Esophagus (tissue), 2 donors: ENCODE results near the gene SDR42E2. TPM values are rescaled to one million over a fixed set of nuclear protein-coding genes. Genes with fewer than 3 reads are reported as not detected.

Experiments used
- H3K27ac ChIP-seq, 2 donors: one replicate each; pipeline ENCODE4 v1.5.1; 2013; ENCODE audit warnings: low read depth in 2 of 2, mild to moderate bottlenecking in 2 of 2, inconsistent platforms in 1 of 2, low read length in 1 of 2, moderate library complexity in 1 of 2
- H3K27me3 ChIP-seq, 2 donors: one replicate each; pipeline ENCODE4 v1.6.1; 2013; ENCODE audit warnings: low read length in 2 of 2, control low read depth in 1 of 2, mild to moderate bottlenecking in 1 of 2; ENCODE audit not compliant: insufficient read depth in 2 of 2, control insufficient read depth in 1 of 2
- H3K36me3 ChIP-seq, 2 donors: one replicate each; pipeline ENCODE4 v1.6.1; 2013; ENCODE audit warnings: low read length in 1 of 2; ENCODE audit not compliant: control insufficient read depth in 2 of 2, insufficient read depth in 2 of 2
- H3K4me1 ChIP-seq, 2 donors: one replicate each; pipeline ENCODE4 v1.6.1; 2013; ENCODE audit warnings: low read length in 1 of 2; ENCODE audit not compliant: control insufficient read depth in 2 of 2, insufficient read depth in 2 of 2
- H3K4me3 ChIP-seq, 2 donors: one replicate each; pipeline ENCODE4 v1.5.1; 2013; ENCODE audit warnings: low read length in 2 of 2, mild to moderate bottlenecking in 2 of 2, low read depth in 1 of 2, moderate library complexity in 1 of 2
- H3K9me3 ChIP-seq, 2 donors: one replicate each; pipeline ENCODE4 v1.6.1; 2013; ENCODE audit warnings: mild to moderate bottlenecking in 2 of 2, low read depth in 1 of 2, low read length in 1 of 2, moderate library complexity in 1 of 2; ENCODE audit not compliant: control insufficient read depth in 2 of 2, insufficient read depth in 1 of 2
- WGBS, 2 donors: extraction: QIAGEN DNeasy Blood & Tissue Kit; methylation state at CpG; one replicate each; pipeline ENCODE4 v1.1.7; 2013; 5-methylcytosine and 5-hydroxymethylcytosine counted together
- polyA plus RNA-seq, 2 donors: library from polyadenylated mRNA; stranded (reverse); fragments of 200-250 nt; gene quantifications; one replicate each; pipeline ENCODE4 v1.2.3, GENCODE V29; 2013
- donor health status: healthy with polysubstance abuse.
- donor health status: Bipolar disorder and iron deficiency.

SDR42E2 gene
- polyA plus RNA-seq, 2 donors: 0.04 TPM; not detected in 1

GRCh38 chr16:22232277-22233036, 70.2 kb downstream of the SDR42E2 start:
- H3K27ac ChIP-seq: peak overlapping the region; percentile 73 to 89
- WGBS, 2 donors: 47 to 53% methylated on average over 14 of the region's 14 CpGs
- H3K9me3 ChIP-seq: no peaks in the 10 kb centered on the region
- H3K4me1 ChIP-seq: no peaks in the 10 kb centered on the region
- H3K4me3 ChIP-seq: no peak overlapping the region
- no peaks in the 10 kb centered on the region for H3K27me3 ChIP-seq
- H3K36me3 ChIP-seq: no peaks in the 10 kb centered on the region

DNA sequence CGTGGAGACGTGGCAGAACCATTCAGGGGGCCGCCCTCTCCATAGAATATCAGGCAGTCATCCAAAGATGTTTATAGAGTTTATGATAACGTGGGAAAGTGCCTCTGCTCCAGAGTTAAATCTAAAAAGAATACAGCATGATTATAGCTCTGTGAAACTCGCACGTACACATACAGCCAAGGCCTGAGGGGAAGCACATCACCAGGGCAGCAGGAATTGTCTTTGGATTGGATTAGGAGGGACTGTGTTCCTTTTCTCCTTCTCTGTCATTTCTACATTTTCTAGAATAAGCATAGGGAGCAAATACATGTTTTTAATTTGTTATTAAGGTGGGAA, 70.7 kb downstream of the SDR42E2 start:
- H3K27me3 ChIP-seq: no peaks in the 10 kb centered on the region
- no peaks in the 10 kb centered on the region for H3K4me1 ChIP-seq
- H3K27ac ChIP-seq: peak overlapping the region; percentile 73 to 89
- WGBS, 2 donors: 43 to 44% methylated on average over 6 of the region's 6 CpGs
- H3K36me3 ChIP-seq: no peaks in the 10 kb centered on the region
- no peak overlapping the region for H3K4me3 ChIP-seq
- H3K9me3 ChIP-seq: no peaks in the 10 kb centered on the region

- Histone ChIP-seq H3K9me3 (no peaks in the 10 kb centered on the region), H3K36me3 (no peaks in the 10 kb centered on the region), H3K4me3 (no peak overlapping the region), H3K27me3 (no peaks in the 10 kb centered on the region), H3K27ac (peak overlapping the region in 1 of 2 donors; percentile 8), H3K4me1 (peaks cover 2 to 3% of the 10 kb centered on the region in 2 donors)
- WGBS, 2 donors: 67 to 70% methylated on average over 9 of the region's 9 CpGs
These were observed 73.8 kb downstream of the SDR42E2 start for GRCh38 chr16:22235839-22236745.

- H3K36me3 ChIP-seq: no peaks in the 10 kb centered on the region
- no peak overlapping the region for H3K4me3 ChIP-seq
- H3K27me3 ChIP-seq: no peaks in the 10 kb centered on the region
- no peaks in the 10 kb centered on the region for H3K9me3 ChIP-seq
- WGBS, 2 donors: 57 to 62% methylated on average over 14 of the region's 14 CpGs
- peak overlapping the region; percentile 23 to 37 for H3K27ac ChIP-seq
- peaks cover 2 to 3% of the 10 kb centered on the region in 2 donors for H3K4me1 ChIP-seq
These were observed 77.0 kb downstream of the SDR42E2 start for GRCh38 chr16:22239131-22239805.

- 51 to 52% methylated on average over 3 of the region's 3 CpGs for WGBS, 2 donors
- peak overlapping the region in 1 of 2 donors; percentile 27 for H3K27ac ChIP-seq
- no peaks in the 10 kb centered on the region for H3K9me3 ChIP-seq
- H3K27me3 ChIP-seq: no peaks in the 10 kb centered on the region
- H3K4me1 ChIP-seq: peaks cover 2 to 3% of the 10 kb centered on the region in 2 donors
- peaks cover 0 to 4% of the 10 kb centered on the region in 2 donors for H3K36me3 ChIP-seq
- H3K4me3 ChIP-seq: no peak overlapping the region
These were observed 77.9 kb downstream of the SDR42E2 start for GRCh38 chr16:22240023-22240710.

Other genes with a start within 250 kb of the SDR42E2 start
- 100 to 1,000 TPM in 1 of 2 donors, 10 to 100 TPM in 1; 65.4 to 139 TPM for gene UQCRC2, start 209.1 kb upstream of the SDR42E2 start, polyA plus RNA-seq
- gene PDZD9, start 161.4 kb upstream of the SDR42E2 start, polyA plus RNA-seq: not detected
- 10 to 100 TPM in 1 of 2 donors, 1 to 10 TPM in 1; 6.8 to 13.1 TPM for gene MOSMO, start 154.4 kb upstream of the SDR42E2 start, polyA plus RNA-seq
- gene VWA3A, start 70.0 kb upstream of the SDR42E2 start, polyA plus RNA-seq: under 1 TPM; 0.01 to 0.24 TPM
- 1 to 10 TPM; 4.6 to 6.9 TPM for gene EEF2K, start 43.8 kb downstream of the SDR42E2 start, polyA plus RNA-seq
- 10 to 100 TPM; 20.2 to 20.3 TPM for gene POLR3E, start 134.9 kb downstream of the SDR42E2 start, polyA plus RNA-seq
- 1 to 10 TPM; 4.5 to 6.3 TPM for gene CDR2, start 212.1 kb downstream of the SDR42E2 start, polyA plus RNA-seq